ENCODE results near the gene CATSPER3.

GRCh38 chr5:134965271-134965825 is 2.4 kb upstream of the CATSPER3 start:
- TF ChIP-seq POLR2A (IDR thresholded peaks at IDR 0.05; ENCODE audit: low read length): no peak
- no peak for TF ChIP-seq GATA1 (IDR thresholded peaks at IDR 0.05; ENCODE audit: low read depth, low read length)

Data from erythroblast (primary cell).